ENCODE results near the gene LCN10. TPM values are rescaled to one million over a fixed set of nuclear protein-coding genes. Genes with fewer than 3 reads are reported as not detected.
"Not testable (repeated sequence)": the region's sequence is repeated elsewhere in the genome, so short reads cannot be mapped to it uniquely, and the experiment has no call there.

The LCN10 gene
- total and polyA plus RNA-seq, 5 experiments from 2014 or later, result 0.60 to 11.1 (median 6.6) TPM

DNA sequence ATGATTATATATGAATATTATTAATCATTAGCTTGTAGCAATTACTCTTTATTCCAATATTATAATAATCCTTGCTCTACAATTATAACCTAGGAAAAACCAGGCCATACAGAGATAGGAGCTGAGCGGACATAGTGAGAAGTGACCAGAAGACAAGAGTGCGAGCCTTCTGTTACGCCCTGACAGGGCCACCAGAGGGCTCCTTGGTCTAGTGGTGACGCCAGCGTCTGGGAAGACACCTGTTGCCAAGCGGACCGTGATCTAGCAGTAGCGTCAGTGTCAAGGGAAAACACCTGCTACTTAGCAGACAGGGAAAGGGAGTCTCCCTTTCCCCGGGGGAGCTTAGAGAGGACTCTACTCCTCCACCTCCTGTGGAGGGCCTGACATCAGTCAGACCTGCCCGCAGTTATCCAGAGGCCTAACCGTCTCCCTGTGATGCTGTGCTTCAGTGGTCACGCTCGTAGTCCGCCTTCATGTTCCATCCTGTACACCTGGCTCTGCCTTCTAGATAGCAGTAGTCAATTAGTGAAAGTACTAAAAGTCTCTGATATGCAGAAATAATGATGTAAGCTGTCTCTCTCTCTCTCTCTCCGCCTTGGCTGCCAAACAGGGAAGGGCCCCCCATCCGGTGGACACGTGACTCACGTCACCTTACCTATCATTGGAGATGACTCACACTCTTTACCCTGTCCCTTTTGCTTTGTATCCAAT, 23.8 kb upstream of the LCN10 start:
- peaks cover 2 to 17% (median 5%) of the 10 kb centered on the region in 4 donors for H3K4me1 Mint-ChIP-seq
- POLR2A ChIA-PET, H3K36me3 Mint-ChIP-seq, H3K9me3 Mint-ChIP-seq, ATAC-seq: not testable (repeated sequence)
- H3K27me3 Mint-ChIP-seq, result peaks cover 0 to 31% (median 12%) of the 10 kb centered on the region in 5 donors
- H3K4me3 Mint-ChIP-seq, result peak overlapping the region in 4 of 10 donors; percentile 7 to 71 (median 30)
- peak overlapping the region in 3 of 10 donors; percentile 59 to 90 (median 73) for H3K27ac Mint-ChIP-seq
- DNase-seq, result peak in 2 of 10 donors; percentile 29 to 62

DNA sequence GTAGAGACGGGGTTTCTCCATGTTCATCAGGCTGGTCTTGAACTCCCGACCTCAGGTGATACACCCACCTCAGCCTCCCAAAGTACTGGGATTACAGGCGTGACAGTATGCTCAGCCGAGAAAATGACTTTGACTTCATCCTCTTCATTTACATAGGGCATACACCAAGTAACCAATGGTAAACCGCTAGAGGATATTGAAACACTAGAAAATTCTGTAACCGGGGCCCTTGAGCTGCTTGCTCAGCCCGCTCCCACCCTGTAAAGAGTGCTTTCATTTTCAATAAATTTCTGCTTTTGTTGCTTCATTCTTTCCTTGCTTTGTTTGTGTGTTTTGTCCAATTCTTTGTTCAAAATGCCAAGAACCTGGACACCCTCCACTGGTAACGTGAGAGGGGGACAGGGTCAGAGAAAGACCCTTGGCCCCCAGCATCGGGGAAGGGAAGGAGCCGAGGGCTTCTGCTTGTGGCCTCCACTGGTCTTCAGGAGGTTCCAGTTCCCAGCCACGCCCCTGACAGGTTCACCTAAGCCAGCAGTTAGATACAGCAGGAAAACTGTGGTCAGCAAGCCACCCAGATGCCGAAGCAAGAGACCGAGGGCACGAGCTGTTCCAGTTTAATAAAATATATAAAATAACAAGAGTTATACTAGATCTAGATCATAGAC, 23.1 kb upstream of the LCN10 start:
- ATAC-seq, POLR2A ChIA-PET, H3K36me3 Mint-ChIP-seq, H3K4me3 Mint-ChIP-seq, DNase-seq, H3K9me3 Mint-ChIP-seq: not testable (repeated sequence)
- Mint-ChIP-seq H3K27ac (peak overlapping the region in 3 of 10 donors; percentile 33 to 77 (median 70)), H3K4me1 (peaks cover 2 to 18% (median 5%) of the 10 kb centered on the region in 4 donors), H3K27me3 (peaks cover 0 to 33% (median 12%) of the 10 kb centered on the region in 5 donors)

DNA sequence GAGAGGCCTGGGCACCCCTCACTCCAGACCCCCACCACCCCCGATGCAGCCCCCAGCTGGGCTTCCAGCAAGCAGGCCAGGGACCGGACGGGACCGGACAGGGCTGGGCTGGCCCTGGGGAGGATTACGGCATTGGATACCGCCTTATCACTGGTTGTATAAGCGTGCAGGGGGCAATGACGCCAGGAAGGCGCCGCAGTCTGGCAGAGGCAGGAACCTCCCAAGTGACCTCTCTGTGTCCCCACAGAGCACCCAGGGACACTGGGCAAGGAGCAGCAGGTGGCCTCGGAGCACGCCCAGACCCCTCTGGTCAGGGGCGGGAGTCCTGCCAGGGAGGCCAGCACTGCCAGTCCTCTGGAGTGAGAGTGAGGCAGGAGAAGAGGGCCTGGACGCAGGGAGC, 22.3 kb upstream of the LCN10 start:
- Mint-ChIP-seq H3K9me3 (no peaks in the 10 kb centered on the region), H3K36me3 (no peaks in the 10 kb centered on the region), H3K4me1 (peaks cover 4 to 22% (median 5%) of the 10 kb centered on the region in 4 donors), H3K27ac (peak overlapping the region in 1 of 10 donors; percentile 70), H3K27me3 (peaks cover 0 to 36% (median 14%) of the 10 kb centered on the region in 5 donors), H3K4me3 (no peak overlapping the region)
- POLR2A ChIA-PET, result no interaction called here
- peak in 1 of 10 donors; percentile 42 for DNase-seq
- ATAC-seq, result no peak

DNA sequence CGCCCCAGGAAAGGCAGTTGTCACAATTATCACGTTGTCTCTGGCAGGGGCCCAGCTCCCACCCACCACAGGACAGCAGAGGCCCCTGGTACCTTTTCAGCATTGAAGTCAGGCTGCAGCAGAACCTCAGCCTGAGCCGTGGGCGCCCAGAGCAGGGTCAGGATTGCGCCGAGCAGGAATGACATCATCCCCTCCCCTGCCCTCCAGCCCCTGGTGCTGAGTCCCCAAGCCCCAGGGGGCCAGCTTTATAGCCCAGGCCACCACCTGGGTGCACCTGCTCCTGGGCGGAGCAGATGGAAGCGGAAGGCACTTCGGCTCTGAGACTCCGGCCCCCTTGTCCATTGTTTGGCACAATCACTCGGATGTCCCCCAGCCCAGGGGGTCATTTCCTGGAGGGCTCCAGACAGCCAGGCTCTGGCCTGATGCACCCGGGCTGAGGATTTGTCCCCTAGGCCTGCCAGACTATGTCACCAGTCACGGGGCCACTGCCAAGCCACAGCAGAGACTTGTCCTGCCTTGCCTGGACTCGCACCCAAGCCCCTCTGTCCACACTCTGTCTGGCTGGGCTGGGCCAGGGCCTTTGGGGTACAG, 21.7 kb upstream of the LCN10 start, which contains the start of gene LCN15:
Gene LCN15 (minus strand): TSS at position 218 of the 591 bp plus-strand sequence. CDS start 30 bp downstream, at position 188.
- Mint-ChIP-seq H3K4me1 (peaks cover 0 to 22% (median 2%) of the 10 kb centered on the region in 4 donors), H3K27me3 (peaks cover 0 to 33% (median 12%) of the 10 kb centered on the region in 5 donors), H3K36me3 (no peaks in the 10 kb centered on the region), H3K27ac (peak within 1 kb of the TSS in 3 of 10 donors; percentile 33 to 70 (median 44)), H3K4me3 (no peak within 1 kb of the TSS), H3K9me3 (no peaks in the 10 kb centered on the region)
- POLR2A ChIA-PET, result no interaction called here
- ATAC-seq (no peak), DNase-seq (peak in 1 of 10 donors; percentile 34)

DNA sequence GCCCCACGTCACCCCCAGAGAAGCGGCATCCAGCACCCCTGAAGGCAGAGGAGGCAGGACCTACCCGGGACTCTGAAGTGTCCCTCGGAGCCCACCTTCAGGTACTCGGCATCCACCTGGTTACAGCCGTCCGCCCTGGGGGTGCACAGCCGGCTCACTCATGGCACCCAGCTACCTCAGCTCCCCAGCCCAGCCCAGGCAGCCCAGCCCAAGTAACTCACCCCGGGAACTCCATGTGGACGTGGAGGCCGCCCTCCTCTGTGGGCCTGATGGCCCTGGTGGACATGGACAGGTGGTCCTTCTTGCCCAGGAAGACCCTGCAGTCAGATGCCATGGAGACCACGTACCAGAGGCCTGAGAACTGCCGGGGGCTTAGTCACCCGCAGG, 20.9 kb upstream of the LCN10 start:
- Mint-ChIP-seq H3K27ac (no peak overlapping the region), H3K4me1 (peaks cover 0 to 22% (median 2%) of the 10 kb centered on the region in 4 donors), H3K36me3 (no peaks in the 10 kb centered on the region), H3K9me3 (no peaks in the 10 kb centered on the region), H3K27me3 (peaks cover 0 to 33% (median 12%) of the 10 kb centered on the region in 5 donors), H3K4me3 (no peak overlapping the region)
- POLR2A ChIA-PET, result no interaction called here
- ATAC-seq, result no peak
- peak in 1 of 10 donors; percentile 36 for DNase-seq

DNA sequence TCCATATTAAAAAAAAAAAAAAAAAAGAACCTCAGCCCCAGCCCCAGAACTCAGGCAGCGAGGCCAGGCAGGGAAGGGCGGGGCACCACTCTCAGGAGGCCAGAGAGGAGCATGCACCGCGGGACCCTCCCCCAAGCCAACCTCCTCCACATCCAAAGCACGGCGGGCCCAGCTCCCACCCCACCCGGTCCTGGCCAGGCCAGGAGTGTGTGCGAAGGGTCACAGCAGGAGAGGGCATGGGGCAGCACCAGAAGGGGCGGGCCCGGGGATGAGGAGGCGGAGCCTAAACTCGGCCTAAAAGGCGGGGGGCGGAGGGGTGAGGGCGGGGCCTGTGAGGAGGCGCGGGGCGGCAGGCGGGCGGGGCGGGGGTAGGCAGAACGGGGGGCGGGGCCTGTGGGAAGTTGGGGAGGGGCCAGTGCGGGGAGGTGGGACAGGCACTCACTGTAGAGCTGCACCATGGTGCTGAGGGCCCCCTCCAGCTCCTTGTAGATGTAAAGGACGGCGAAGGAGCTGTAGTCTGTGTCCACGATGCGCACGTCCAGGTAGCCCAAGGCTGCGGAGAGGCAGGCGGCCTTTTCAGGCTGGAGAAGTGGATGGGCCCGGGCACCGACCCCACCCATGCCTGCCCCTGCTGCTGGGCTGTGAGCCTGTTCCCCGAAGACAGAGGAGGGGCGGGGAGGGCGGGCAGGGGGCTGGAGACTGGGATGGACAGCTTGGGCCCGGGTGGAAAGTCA, 20.3 kb upstream of the LCN10 start:
- POLR2A ChIA-PET, result interaction anchor here (0.5 to 0.7 kb wide), 2 partner anchors 11 to 563 kb away, joined by 3 to 5 read pairs; no protein-coding TSS in a partner anchor
- no peaks in the 10 kb centered on the region for H3K9me3 Mint-ChIP-seq
- H3K27ac Mint-ChIP-seq, result peak overlapping the region in 2 of 10 donors; percentile 33 to 44
- H3K4me3 Mint-ChIP-seq, result no peak overlapping the region
- peaks cover 0 to 22% (median 2%) of the 10 kb centered on the region in 4 donors for H3K4me1 Mint-ChIP-seq
- peaks cover 0 to 33% (median 12%) of the 10 kb centered on the region in 5 donors for H3K27me3 Mint-ChIP-seq
- H3K36me3 Mint-ChIP-seq, result no peaks in the 10 kb centered on the region
- ATAC-seq (peak; percentile 25 to 41), DNase-seq (peak in 4 of 10 donors; percentile 17 to 61 (median 44))

DNA sequence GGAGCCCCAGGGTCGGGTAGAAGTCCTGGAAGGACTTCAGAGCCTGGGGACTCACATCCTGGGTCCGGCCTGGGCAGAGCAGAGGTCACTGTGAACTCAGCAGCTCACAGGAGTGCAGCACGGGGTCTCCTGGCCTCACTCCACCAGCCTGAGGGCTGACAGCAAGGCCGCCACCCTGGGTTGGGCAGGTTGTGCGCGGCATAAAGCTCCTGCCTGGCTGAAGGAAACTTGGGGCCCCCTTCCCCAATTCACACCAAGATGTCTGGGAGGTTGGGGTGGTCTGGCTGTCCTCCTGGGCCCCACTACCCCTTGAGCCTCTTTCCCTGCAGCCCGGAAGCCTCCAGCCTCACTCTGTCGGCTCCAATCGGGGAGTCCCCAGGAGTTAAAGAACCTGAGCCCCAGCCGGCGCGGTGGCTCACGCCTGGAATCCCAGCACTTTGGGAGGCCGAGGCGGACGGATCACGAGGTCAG, 19.5 kb upstream of the LCN10 start:
- peak in 1 of 10 donors; percentile 57 for DNase-seq

DNA sequence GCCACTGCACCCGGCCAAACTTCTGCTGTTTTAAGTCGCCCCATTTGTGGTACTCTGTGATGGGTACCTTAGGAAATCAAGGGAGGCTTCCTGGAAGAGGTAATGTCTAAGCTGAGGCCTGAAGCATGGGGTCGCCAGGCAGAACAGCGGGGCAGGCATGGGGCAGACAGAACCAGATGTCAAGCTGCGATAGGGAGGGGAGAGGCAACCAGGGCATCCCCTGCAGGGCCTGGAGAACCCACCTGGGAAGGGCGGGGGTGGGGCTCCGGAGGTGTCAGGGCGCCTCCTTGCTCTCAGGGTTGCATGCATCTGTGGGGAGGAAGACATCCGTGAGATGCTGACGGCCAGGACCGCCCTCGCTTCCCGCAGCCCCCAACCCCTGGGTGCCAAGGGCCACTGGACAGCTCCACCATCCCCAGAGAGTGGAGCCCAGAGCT, 18.8 kb upstream of the LCN10 start:
- Mint-ChIP-seq H3K9me3 (peaks cover 0 to 2% (median 0%) of the 10 kb centered on the region in 9 donors), H3K27me3 (peaks cover 0 to 21% (median 6%) of the 10 kb centered on the region in 5 donors), H3K36me3 (no peaks in the 10 kb centered on the region), H3K4me1 (peaks cover 0 to 13% (median 2%) of the 10 kb centered on the region in 4 donors), H3K27ac (no peak overlapping the region), H3K4me3 (no peak overlapping the region)
- DNase-seq, result no peak
- POLR2A ChIA-PET, result interaction anchor here (0.7 kb wide), 1 partner anchor 274 kb away, joined by 3 read pairs; no protein-coding TSS in a partner anchor
- no peak for ATAC-seq

More for the DNA sequence above, 19.5 kb upstream of the LCN10 start:
- Mint-ChIP-seq H3K9me3 (no peaks in the 10 kb centered on the region), H3K4me3 (no peak overlapping the region), H3K27me3 (peaks cover 0 to 27% (median 12%) of the 10 kb centered on the region in 5 donors), H3K36me3 (no peaks in the 10 kb centered on the region), H3K4me1 (peaks cover 0 to 19% (median 2%) of the 10 kb centered on the region in 4 donors), H3K27ac (no peak overlapping the region)
- ATAC-seq, result no peak
- POLR2A ChIA-PET, result interaction anchor here (0.7 kb wide), 1 partner anchor 12 kb away, joined by 3 read pairs; no protein-coding TSS in a partner anchor

DNA sequence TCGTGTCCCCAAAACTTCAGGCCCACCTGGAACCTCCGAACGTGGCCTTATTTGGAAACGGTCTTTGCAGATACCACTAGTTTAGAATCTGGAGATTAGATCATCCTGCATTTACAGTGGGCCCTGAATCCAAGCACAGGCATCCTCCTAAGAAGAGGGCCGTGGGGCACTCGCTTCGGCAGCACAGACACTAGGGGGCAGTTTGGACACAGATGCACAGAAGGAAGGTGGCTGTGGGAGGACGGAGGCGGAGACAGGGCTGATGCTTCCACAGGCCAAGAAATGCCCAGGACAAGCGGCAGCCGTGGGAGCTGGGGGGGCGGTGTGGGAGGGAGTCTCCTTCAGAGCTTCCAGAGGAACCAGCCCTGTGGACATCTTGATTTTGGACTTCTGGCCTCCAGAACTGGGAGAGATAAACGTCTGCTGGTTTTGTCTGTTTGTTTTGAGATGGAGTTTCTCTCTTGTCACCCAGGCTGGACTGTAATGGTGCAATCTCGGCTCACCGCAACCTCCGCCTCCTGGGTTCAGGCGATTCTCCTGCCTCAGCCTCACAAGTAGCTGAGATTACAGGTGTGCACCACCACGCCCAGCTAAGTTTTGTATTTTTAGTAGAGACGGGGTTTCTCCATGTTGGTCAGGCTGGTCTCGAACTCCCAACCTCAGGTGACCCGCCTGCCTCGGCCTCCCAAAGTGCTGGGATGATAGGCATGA, 18.2 kb upstream of the LCN10 start:
- POLR2A ChIA-PET, result interaction anchor here (0.7 kb wide), 1 partner anchor 274 kb away, joined by 3 read pairs; no protein-coding TSS in a partner anchor
- DNase-seq, result peak in 1 of 10 donors; percentile 57
- not testable (repeated sequence) for H3K36me3 Mint-ChIP-seq, H3K27ac Mint-ChIP-seq, H3K9me3 Mint-ChIP-seq, ATAC-seq, H3K4me1 Mint-ChIP-seq
- Mint-ChIP-seq H3K4me3 (peak overlapping the region in 1 of 10 donors; percentile 39), H3K27me3 (peaks cover 0 to 26% (median 5%) of the 10 kb centered on the region in 5 donors)

DNA sequence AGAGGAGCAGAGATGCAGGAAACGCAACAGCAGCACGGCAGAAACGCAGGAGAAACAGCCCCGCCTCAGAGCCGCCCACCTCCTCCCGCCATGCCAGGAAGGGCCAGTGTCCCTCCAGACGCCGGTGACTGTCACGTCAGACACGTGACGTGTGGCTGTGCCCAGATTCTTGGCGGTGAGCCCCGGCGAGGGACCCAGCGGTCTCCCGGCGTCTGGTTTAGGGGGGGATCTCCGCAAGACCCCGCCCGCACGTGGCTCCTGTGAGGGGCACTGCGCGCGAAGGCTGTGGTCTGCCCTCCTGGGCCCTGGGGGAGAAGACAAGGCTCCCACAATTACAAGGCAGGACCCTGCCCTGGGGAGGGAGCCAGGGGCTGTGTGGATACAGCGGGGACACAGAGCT, 17.7 kb upstream of the LCN10 start:
- DNase-seq (peak in 1 of 10 donors; percentile 55), ATAC-seq (no peak)
- Mint-ChIP-seq H3K27ac (no peak overlapping the region), H3K9me3 (peaks cover 0 to 9% (median 0%) of the 10 kb centered on the region in 9 donors), H3K4me3 (peak overlapping the region in 1 of 10 donors; percentile 19), H3K36me3 (no peaks in the 10 kb centered on the region), H3K4me1 (peaks cover 0 to 5% (median 2%) of the 10 kb centered on the region in 4 donors), H3K27me3 (peaks cover 0 to 29% (median 3%) of the 10 kb centered on the region in 5 donors)
- POLR2A ChIA-PET, result no interaction called here

All from naive thymus-derived CD8-positive, alpha-beta T cell (primary cell).